Measurements from ENCODE around the gene NRXN3.

DNA sequence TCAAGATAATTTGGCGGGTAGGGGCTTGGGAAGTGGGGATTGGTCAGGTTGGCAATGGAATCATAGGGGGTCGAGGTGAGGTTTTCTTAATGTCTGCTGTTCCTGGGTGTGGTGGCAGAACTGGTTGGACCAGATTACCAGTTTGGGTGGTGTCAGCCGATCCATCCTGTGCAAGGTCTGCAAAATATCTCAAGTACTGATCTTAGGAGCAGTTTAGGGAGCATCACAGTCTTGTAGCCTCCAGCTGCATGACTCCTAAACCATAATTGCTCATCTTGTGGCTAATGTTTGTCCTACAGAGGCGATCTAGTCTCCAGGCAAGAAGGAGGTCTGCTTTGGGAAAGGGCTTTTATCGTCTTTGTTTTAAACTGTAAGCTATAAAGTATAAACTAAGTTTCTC is 1172.8 kb downstream of the NRXN3 start:
- no peak for TF ChIP-seq POLR2A (IDR thresholded peaks at IDR 0.05)
- TF ChIP-seq CTCF (IDR thresholded peaks at IDR 0.05), result no peak
